Right ventricle myocardium superior (tissue), 1 donor: Measurements from ENCODE around the gene TLE6. TPM values are rescaled to one million over a fixed set of nuclear protein-coding genes. Genes with fewer than 3 reads are reported as not detected.
"Not testable (repeated sequence)": the region's sequence is repeated elsewhere in the genome, so short reads cannot be mapped to it uniquely, and the experiment has no call there.

Source experiments
- ATAC-seq: fragments of 200-7000 bp; cut with Tn5 transposase; one replicate; pipeline ENCODE4 v1.9.1; 2020; ENCODE audit warnings: mild to moderate bottlenecking; ENCODE audit not compliant: poor library complexity
- DNase-seq: peaks from one replicate; pipeline ENCODE4 v3.0.0-alpha.2; 2020
- intact Hi-C: fragments of 100-400 bp; cut with DNase I; formaldehyde crosslinking; loops from one replicate; pipeline ENCODE4 v1.11.2; 2022
- long read RNA-seq: library from polyadenylated mRNA; unstranded; transcript quantifications from one replicate; pipeline ENCODE4 v2.0.0, GENCODE V29; 2021
- total RNA-seq: library from RNA; stranded (reverse); fragmentation: NEBNext Ultra II Directional; extraction: Animal tissue kit (Norgen Biotek cat#: 25700); gene quantifications from one replicate; pipeline ENCODE4 v1.2.1, GENCODE V29; 2021
- donor health status: DM: no; HTN: yes; CAD: no; lungs with severe emphysema.

The TLE6 gene
- 0.70 TPM for total RNA-seq
- long read RNA-seq, partial matches to known transcripts = 1 of 2 reads
- long read RNA-seq, other reads (novel, unspliced or antisense) = 1 of 2 reads

DNA sequence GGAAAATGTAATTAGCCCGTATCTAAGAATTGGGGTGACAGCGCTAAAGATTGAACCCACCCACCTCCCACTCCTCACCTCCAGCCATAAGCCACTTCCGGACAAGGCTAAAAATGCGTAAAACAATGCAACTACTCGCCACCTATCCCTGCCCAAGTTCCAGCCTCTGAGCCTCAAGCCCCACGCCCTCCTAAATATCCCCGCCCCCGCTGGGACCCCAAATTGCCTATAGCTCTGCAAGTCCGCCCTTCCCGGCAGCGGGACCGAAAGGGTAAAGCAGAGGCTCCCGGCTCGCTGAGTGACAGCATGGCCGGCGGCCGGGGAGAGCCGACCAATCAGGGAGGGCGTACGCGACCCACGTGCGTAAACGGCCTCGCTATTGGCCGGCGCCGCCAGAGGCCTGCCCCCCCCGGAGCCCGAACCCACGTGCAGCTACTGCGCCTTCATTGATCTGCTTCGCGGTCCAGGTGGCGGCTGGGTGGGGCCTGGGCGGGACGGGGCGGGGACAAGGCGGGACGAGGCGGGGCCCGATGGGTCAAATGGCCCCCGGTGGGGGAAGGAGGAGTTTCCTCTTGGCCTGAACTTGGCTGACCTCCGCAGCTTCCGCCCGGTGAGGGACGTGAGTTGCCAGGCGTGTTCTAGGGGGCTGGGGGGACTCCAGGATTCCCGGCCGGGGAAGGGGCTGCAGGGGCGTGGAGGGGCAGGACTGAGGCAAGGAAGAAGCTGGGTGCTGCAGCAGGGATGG, at the start of gene TLE6:
Gene TLE6 (plus strand): TSS at position 564 of the 745 bp plus-strand sequence. CDS start 670 bp downstream, outside the sequence.
- DNase-seq = peak; percentile 98
- intact Hi-C loops = no loop called here
- ATAC-seq = peak; percentile 94

DNA sequence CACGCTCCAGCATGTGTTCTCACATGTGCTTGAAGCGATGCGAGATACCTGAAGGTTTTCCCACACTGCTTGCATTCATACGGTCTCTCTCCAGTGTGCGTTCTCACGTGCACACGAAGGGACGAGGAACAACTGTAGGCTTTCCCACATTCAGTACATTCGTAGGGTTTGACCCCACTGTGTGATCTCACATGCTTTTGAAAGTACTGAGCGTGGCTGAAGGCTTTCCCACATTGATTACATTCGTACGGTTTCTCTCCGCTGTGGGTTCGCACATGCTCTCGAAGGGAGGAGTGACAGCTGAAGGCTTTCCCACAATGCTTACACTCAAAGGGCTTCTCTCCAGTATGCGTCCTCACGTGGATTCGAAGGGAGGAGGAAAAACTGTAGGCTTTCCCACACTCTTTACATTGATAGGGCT, 43.9 kb upstream of the TLE6 start:
- DNase-seq (no peak), ATAC-seq (no peak)
- intact Hi-C loops = no loop called here

DNA sequence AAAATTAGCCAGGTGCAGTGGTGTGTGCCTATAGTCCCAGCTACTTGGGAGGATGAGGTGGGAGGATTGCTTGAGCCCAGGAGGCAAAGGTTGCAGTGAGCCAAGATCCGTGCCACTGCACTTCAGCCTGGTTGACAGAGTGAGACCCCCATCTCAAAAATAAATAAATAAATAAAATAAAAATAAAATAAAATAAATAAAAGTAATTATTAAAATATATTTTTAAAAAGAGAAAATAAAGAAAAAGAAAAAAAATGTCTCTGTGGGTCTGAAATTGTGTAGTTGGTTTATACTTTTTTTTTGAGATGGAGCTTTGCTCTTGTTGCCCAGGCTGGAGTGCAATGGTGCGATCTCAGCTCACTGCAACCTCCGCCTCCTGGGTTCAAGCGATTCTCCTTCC, 41.5 kb upstream of the TLE6 start:
- ATAC-seq, intact Hi-C loops, DNase-seq: not testable (repeated sequence)

GRCh38 chr19:2942928-2943640, 34.3 kb upstream of the TLE6 start:
- no peak for DNase-seq
- intact Hi-C loops = loop anchor here (10.0 kb wide), 1 partner anchor 58 kb away; no protein-coding TSS in a partner anchor
- ATAC-seq = no peak

GRCh38 chr19:2944403-2944774, 33.0 kb upstream of the TLE6 start:
- intact Hi-C loops = loop anchor here (10.0 kb wide), 1 partner anchor 60 kb away; no protein-coding TSS in a partner anchor
- ATAC-seq (peak; percentile 22), DNase-seq (no peak)

DNA sequence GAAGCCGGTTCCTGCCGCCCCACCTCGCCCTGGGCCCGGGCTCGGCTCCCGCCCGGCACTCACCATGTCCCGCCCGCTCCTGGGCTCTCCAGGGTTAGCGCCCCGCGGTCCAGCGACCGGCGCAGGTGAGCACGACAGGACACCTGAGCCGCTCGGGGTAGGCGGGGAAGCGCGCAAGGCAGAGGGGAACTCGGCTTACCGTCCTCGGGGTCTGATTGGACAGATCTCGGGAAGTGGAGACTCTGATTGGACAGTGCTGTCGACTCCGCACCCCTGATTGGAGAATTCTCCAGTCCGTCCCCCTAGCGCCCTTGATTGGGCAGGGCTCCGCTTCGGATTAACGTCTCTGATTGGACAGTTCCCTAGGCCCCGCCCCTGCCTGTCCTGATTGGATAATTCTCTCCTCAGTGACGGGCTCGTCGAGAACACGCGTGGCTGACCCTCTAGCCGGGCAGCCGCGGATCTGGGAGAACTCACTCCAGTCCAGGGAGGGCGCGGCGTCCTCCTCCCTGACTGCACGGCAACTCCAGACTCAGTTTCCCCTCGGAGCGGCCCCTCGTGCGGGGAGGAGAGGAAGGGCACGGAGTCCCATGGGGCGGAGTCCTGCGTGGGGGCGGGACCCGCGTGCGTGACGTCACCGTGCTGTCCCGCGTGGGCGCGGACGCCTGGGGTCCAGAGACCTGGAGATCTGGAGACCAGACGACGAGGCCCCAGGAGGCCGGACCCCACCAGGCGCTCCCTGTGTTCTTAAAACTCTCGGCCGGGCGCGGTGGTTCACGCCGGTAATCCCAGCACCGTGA, 32.4 kb upstream of the TLE6 start, which contains the start of gene ZNF77:
Gene ZNF77 (minus strand): TSS at position 197 of the 800 bp plus-strand sequence. CDS start 131 bp downstream, at position 66.
- intact Hi-C loops = loop anchor here (10.0 kb wide), 1 partner anchor 60 kb away; no protein-coding TSS in a partner anchor
- ATAC-seq (peak; percentile 97), DNase-seq (peak; percentile 99)

DNA sequence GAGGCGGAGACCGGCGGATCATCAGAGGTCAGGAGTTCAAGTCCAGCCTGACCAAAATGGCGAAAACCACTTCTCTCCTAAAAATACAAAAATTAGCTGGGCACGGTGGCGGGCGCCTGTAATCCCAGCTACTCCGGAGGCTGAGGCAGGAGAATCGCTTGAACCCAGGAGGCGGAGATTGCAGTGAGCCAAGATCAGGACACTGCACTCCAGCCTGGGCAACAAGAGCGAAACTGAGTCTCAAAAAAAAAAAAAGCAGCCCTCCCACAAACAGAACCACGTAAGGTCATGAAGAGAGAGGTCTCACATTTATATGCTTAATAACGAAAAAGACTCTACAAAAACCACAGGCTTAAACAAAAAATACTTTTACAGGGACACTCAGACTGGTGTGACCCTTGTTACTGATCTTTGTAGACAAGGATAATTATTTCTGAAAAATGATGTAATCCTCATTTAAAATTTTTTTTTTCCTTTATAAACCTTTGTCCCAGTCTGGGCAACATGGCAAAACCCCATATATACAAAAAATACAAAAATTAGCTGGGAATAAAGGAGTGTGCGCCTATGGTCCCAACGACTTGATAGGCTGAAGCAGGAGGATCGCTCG, 31.7 kb upstream of the TLE6 start:
- no peak for ATAC-seq
- intact Hi-C loops = loop anchor here (10.0 kb wide), 1 partner anchor 61 kb away; no protein-coding TSS in a partner anchor
- DNase-seq = no peak

GRCh38 chr19:2949939-2950285, 27.5 kb upstream of the TLE6 start:
- intact Hi-C loops = loop anchor here (5.0 to 10.0 kb wide), 2 partner anchors 65 to 212 kb away; no protein-coding TSS in a partner anchor
- peak; percentile 53 for DNase-seq
- peak; percentile 3 for ATAC-seq

- intact Hi-C loops = loop anchor here (5.0 kb wide), 1 partner anchor 212 kb away; no protein-coding TSS in a partner anchor
- peak; percentile 98 for ATAC-seq
Observed at GRCh38 chr19:2950286-2951124, 26.9 kb upstream of the TLE6 start.

DNA sequence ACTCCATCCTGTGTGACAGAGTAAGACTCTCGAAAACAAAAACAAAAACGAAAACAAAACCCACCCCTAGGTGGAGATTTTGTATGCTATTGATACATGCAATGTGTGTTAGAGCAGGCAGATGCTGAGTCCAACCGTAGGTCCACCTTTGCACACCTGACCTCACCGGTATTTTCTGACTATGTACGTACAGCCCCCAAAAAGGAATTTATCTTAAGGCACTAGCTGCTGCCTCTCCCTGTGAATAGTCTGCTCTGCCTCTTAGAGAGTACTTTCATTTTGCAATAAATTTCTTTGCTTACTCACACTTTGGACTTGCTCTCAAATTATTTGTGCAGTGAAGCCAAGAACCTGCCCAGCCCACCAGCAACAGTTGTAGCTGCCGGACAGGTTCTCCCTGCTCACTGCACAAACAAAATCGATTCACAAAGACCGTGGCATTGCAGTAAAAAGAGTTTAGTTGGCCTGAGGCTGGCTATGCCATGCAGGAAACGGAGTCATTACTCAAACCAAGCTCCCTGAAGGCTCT, 24.3 kb upstream of the TLE6 start:
- ATAC-seq (no peak), DNase-seq (no peak)
- intact Hi-C loops = loop anchor here (5.0 kb wide), 1 partner anchor 209 kb away; no protein-coding TSS in a partner anchor

More at GRCh38 chr19:2950286-2951124, 26.9 kb upstream of the TLE6 start:
- DNase-seq = peak; percentile 100

DNA sequence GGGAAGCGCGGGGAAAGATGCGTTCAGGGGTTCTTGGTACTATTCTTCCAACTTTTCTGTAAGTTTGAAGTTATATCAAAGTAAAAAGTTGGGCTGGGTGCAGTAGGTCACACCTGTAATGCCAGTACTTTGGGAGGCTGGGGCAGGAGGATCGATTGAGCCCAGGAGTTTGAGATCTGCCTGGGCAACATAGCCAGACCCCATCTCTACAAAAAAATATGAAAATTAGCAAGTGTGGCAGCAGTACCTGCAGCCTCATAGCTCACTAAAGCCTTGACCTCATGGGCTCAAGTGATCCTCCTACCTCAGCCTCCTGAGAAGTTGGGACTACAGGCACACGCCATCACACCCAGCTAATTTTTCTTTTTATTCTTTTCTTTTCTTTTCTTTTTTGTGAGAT, 20.2 kb upstream of the TLE6 start:
- ATAC-seq (no peak), DNase-seq (no peak)
- intact Hi-C loops = no loop called here

- ATAC-seq = no peak
- intact Hi-C loops = loop anchor here (10.0 kb wide), 1 partner anchor 145 kb away; no protein-coding TSS in a partner anchor
Observed at GRCh38 chr19:2960120-2960519, 17.2 kb upstream of the TLE6 start.

DNA sequence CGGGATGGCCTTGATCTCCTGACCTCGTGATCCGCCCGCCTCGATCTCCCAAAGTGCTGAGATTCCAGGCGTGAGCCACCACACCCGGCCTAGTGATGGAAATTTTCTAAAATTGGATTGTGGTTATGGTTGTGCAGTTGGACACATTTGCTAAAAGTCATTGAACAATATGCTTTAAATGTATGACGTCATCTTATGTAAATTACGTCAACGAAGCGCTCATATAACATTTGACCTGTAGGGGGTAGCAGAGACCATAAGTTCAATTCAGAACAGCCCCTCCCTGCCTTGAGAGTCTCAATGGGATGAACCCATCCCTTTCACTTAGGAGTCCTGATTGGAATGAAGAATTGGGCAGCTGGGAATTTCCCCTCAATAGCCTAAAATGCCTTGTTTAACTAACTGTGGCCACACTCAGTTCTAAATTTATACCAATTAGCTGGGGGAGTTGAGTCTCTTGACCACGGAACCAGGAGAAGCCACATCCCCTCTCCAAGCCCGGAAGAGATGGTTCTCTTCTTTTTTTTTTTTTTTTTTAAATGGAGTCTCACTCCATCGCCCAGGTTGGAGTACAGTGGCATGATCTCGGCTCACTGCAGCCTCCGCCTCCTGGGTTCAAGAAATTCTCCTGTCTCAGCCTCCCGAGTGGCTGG, 15.2 kb upstream of the TLE6 start:
- peak; percentile 93 for ATAC-seq
- intact Hi-C loops = loop anchor here (10.0 kb wide), 1 partner anchor 143 kb away; no protein-coding TSS in a partner anchor
- no peak for DNase-seq

More at GRCh38 chr19:2960120-2960519, 17.2 kb upstream of the TLE6 start:
- DNase-seq = peak; percentile 7

DNA sequence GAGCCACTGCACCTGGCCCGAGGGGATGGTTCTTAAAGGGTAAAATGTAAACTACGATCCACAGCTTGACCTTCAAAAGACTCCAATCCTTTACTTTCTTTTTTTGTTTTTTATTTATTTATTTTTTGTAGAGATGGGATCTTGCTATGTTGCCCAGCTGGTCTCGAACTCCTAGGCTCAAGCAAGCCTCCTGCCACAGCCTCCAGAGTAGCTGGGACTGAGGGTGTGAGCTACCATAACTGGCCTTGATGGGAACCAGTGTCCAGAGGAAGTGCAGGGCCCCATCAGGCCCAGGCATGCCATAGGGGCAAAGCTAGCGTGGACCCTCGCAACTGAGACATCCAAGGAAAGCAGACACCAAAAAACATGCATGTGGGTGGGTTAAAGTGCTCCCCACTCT, 14.2 kb upstream of the TLE6 start:
- no peak for DNase-seq
- ATAC-seq = no peak
- intact Hi-C loops = loop anchor here (10.0 kb wide), 1 partner anchor 142 kb away; no protein-coding TSS in a partner anchor

DNA sequence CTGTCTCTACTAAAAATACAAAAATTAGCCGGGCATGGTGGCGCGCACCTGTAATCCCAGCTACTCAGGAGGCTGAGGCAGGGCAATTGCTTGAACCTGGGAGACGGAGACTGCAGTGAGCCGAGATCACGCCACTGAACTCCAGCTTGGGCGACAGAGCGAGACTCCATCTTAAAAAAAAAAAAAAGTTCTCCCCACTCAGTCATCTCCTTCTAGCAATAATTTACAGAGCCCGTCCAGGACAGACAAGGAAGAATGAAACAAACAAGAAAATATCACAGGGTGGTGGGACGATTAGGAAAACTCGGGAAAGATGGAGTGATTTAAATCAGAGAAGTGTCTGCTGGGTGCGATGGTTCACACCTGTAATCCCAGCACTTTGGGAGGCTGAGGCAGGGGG, 13.7 kb upstream of the TLE6 start:
- DNase-seq, ATAC-seq: not testable (repeated sequence)
- intact Hi-C loops = loop anchor here (10.0 kb wide), 1 partner anchor 141 kb away; no protein-coding TSS in a partner anchor

GRCh38 chr19:2964874-2965273, 12.5 kb upstream of the TLE6 start:
- DNase-seq = no peak
- ATAC-seq = no peak
- intact Hi-C loops = loop anchor here (10.0 kb wide), 1 partner anchor 140 kb away; no protein-coding TSS in a partner anchor
